HG03571 (cell line): Measurements from ENCODE around the gene PCP2.

ENCODE experiments used
- ATAC-seq: cut with Tn5 transposase; IDR thresholded peaks from one replicate; pipeline ENCODE4 v1.9.1; 2021; ENCODE audit not compliant: unreplicated experiment

Gene PCP2

GRCh38 chr19:7600721-7601120, 32.8 kb downstream of the PCP2 start:
- ATAC-seq = no peak

GRCh38 chr19:7598180-7598579, 35.3 kb downstream of the PCP2 start:
- ATAC-seq = no peak

GRCh38 chr19:7597689-7598088, 35.8 kb downstream of the PCP2 start:
- no peak for ATAC-seq

GRCh38 chr19:7596211-7596937, 37.1 kb downstream of the PCP2 start:
- no peak for ATAC-seq

GRCh38 chr19:7595466-7596133, 37.9 kb downstream of the PCP2 start, which contains the start of gene CAMSAP3:
CAMSAP3 (plus strand) TSS chr19:7595863; CDS start chr19:7596003, 140 bp downstream.
- ATAC-seq = no peak

GRCh38 chr19:7590256-7590655, 43.3 kb downstream of the PCP2 start:
- ATAC-seq = no peak

GRCh38 chr19:7589822-7590221, 43.7 kb downstream of the PCP2 start:
- ATAC-seq = no peak

GRCh38 chr19:7582446-7582845, 51.1 kb downstream of the PCP2 start:
- no peak for ATAC-seq
